NCI-H82 treated with DMSO at 0.1 percent for 48 hours (cell line): Measurements from ENCODE around the gene ANK2.
"Not testable (repeated sequence)": the region's sequence is repeated elsewhere in the genome, so short reads cannot be mapped to it uniquely, and the experiment has no call there.

Source experiments
- DNase-seq: peaks from one replicate; lab custom pipeline; 2025; ENCODE audit not compliant: unreplicated experiment; lab: John Stamatoyannopoulos, UW

The ANK2 gene

GRCh38 chr4:113051361-113051760 is 1.9 kb downstream of the ANK2 start:
- no peak for DNase-seq

- DNase-seq = no peak
These were observed 3.0 kb downstream of the ANK2 start for GRCh38 chr4:113052379-113052951.

- no peak for DNase-seq
These were observed 4.4 kb downstream of the ANK2 start for GRCh38 chr4:113053883-113054282.

GRCh38 chr4:113056318-113056717 is 6.9 kb downstream of the ANK2 start:
- DNase-seq = no peak

- DNase-seq = no peak
These were observed 8.4 kb downstream of the ANK2 start for GRCh38 chr4:113057891-113058290.

GRCh38 chr4:113059449-113060182 is 10.2 kb downstream of the ANK2 start:
- no peak for DNase-seq

- peak; percentile 79 for DNase-seq
These were observed 11.4 kb downstream of the ANK2 start for GRCh38 chr4:113060853-113061252.

GRCh38 chr4:113064244-113064643 is 14.8 kb downstream of the ANK2 start:
- peak; percentile 84 for DNase-seq

GRCh38 chr4:113065629-113066028 is 16.2 kb downstream of the ANK2 start:
- DNase-seq = no peak

GRCh38 chr4:113068771-113069170 is 19.3 kb downstream of the ANK2 start:
- DNase-seq = not testable (repeated sequence)

- peak; percentile 69 for DNase-seq
These were observed 19.9 kb downstream of the ANK2 start for GRCh38 chr4:113069212-113069892.

GRCh38 chr4:113070755-113071154 is 21.3 kb downstream of the ANK2 start:
- no peak for DNase-seq

GRCh38 chr4:113071274-113071673 is 21.8 kb downstream of the ANK2 start:
- DNase-seq = peak; percentile 75

- DNase-seq = peak; percentile 56
These were observed 22.4 kb downstream of the ANK2 start for GRCh38 chr4:113071805-113072204.

GRCh38 chr4:113073451-113074005 is 24.1 kb downstream of the ANK2 start:
- no peak for DNase-seq

- DNase-seq = peak; percentile 92
These were observed 28.1 kb downstream of the ANK2 start for GRCh38 chr4:113077575-113077974.

GRCh38 chr4:113078066-113078465 is 28.6 kb downstream of the ANK2 start:
- peak; percentile 73 for DNase-seq

GRCh38 chr4:113080050-113080449 is 30.6 kb downstream of the ANK2 start:
- peak; percentile 17 for DNase-seq

- no peak for DNase-seq
These were observed 31.2 kb downstream of the ANK2 start for GRCh38 chr4:113080624-113081023.

GRCh38 chr4:113083346-113083745 is 33.9 kb downstream of the ANK2 start:
- DNase-seq = peak; percentile 90

- DNase-seq = no peak
These were observed 36.8 kb downstream of the ANK2 start for GRCh38 chr4:113086172-113086695.

GRCh38 chr4:113088050-113088449 is 38.6 kb downstream of the ANK2 start:
- no peak for DNase-seq
